GM20000 (cell line): ENCODE results near the gene CRISPLD2.

Source experiments
- DNase-seq: peaks from one replicate; pipeline ENCODE4 v3.0.0; 2012; ENCODE audit warnings: low spot score
- TF ChIP-seq, protein P1 (sequence below): IDR thresholded peaks from 2 replicates; pipeline ENCODE4 v1.5.1; 2012; ENCODE audit warnings: mild to moderate bottlenecking, control low read depth; ENCODE audit errors: extremely low read depth, missing control alignments

The CRISPLD2 gene

DNA sequence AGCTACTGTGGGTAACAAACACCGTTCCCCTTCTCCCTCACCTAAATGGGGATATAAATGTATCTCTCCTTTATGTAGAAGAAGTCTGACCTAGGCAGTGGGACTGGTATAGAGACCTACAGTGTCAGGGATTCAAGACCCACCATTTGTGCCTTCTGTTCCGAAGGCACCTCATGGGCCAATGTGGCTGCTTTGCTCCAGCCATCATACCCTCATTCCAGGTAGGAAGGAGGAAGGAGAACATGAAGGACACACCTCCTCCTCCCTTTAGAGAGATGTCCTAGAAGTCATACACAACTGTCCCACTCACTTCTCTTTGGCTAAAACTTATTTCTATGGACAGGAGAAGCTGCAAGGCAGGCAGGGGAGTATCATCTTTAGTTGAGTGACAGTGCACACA is 8.3 kb upstream of the CRISPLD2 start:
- DNase-seq = no peak
- TF ChIP-seq, protein P1, sequence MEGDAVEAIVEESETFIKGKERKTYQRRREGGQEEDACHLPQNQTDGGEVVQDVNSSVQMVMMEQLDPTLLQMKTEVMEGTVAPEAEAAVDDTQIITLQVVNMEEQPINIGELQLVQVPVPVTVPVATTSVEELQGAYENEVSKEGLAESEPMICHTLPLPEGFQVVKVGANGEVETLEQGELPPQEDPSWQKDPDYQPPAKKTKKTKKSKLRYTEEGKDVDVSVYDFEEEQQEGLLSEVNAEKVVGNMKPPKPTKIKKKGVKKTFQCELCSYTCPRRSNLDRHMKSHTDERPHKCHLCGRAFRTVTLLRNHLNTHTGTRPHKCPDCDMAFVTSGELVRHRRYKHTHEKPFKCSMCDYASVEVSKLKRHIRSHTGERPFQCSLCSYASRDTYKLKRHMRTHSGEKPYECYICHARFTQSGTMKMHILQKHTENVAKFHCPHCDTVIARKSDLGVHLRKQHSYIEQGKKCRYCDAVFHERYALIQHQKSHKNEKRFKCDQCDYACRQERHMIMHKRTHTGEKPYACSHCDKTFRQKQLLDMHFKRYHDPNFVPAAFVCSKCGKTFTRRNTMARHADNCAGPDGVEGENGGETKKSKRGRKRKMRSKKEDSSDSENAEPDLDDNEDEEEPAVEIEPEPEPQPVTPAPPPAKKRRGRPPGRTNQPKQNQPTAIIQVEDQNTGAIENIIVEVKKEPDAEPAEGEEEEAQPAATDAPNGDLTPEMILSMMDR = no peak

DNA sequence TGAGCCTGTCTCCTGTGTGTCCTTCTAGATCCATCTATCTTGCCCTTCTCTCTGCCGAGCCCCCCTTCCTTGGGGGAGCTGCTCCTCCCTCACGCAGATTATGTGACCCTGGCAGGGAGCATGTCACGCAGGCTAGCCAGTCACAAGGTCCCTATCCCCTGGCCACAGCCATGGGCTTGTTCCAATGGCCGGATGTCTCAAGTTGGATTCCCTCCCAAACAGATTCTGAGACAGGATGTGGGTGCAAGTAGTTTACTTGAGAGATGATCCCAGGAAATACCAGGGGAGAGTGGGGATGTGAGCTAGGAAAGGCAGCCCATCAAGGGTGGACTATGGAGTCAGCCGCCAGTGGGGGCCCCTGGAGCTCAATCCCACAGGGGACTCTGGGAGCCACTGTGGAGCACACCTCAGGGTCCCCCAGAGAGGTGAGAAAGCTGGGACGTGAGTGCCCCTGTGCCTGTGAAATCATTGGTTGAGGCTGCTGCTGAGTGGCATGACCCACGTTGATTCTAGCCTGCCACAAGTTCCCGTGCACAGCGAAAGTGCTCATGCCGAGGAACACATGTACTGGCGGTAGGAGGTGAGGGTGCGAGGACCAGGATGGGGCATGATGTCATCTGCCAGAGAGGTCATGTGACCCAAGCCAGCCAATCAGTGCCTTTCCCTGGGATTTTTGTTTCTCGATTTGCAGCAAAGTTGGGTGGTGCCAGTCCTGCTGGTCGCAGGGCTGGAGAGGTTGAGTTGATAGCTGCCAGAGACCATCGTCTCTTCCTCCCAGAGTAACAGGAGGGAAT is 6.4 kb upstream of the CRISPLD2 start:
- TF ChIP-seq, protein P1 = no peak
- no peak for DNase-seq

DNA sequence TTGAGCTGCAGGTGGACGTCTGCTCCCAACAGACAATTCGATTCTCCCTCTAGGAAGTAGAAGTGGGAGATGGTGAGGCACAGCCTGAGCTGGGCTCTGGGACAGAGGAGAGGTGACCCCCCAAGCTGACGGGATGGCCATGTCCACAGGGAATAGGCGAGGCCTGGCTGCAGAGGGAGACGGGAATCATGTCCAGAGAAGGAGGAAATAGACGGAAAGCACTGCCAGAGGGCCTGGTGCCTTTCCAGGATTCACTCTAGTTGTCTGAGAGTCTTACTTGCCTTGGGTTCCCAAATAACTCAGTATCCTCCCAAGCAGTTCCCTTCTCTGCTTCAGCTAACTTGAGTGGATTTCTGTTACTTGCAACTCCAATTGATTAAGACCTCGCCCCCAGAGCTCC is 4.3 kb upstream of the CRISPLD2 start:
- DNase-seq = no peak
- TF ChIP-seq, protein P1 = no peak

DNA sequence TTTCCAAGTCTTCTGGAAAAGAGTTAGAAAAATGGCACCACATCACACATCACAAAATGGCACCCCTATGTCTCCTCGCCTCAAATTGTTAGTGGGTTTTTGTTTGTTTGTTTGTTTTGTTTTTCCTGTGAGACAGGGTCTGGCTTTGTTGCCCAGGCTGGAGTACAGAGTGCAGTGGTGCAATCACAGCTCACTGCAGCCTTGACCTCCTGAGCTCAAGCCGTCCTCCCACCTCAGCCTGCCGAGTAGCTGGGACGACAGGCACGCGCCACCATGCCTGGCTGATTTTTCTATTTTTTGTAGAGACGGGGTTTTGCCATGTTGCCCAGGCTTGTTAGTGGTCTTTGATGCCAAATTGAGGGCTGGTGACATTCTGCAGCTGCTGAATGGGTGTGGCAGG is 3.8 kb upstream of the CRISPLD2 start:
- TF ChIP-seq, protein P1 = no peak
- DNase-seq = no peak

DNA sequence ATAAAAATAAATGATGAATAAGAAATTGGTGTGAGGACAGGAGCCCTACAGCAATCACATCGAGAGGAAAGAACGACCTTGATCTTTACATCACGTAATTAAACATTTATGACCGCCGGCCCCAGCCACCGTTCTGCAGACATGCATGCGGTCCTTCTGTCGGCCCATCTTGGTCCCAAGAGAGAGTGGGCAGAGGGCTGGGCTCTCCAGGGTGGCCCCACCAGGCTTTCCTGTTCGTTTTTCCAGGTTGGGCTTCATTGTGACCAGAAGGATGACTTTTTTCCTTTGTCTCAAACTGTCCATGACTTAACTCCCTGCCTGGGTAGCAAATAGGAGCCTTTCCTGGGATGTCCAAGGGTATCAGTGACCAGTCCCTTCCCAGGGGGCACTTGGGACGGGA is 3.3 kb upstream of the CRISPLD2 start:
- TF ChIP-seq, protein P1 = no peak
- no peak for DNase-seq

DNA sequence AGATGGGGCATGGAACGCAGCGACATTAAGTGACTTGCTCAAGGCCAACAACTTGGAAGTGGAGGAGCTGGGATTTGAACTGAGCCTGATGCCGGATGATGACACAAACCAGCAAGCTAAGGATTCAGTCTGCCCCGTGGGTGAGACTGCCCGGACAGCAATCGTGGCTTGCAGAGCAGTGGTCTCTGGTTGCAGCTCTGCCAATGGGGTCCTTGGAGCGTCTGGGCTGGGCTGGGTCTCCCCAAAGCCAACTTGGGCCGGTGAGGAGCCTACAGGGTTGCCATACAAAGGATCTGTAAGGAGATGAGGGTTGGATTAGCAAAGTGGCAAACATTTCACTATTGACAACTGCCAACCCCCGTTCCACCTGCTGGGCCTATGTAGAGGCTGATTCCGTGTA is 2.6 kb upstream of the CRISPLD2 start:
- TF ChIP-seq, protein P1 = no peak
- DNase-seq = no peak

DNA sequence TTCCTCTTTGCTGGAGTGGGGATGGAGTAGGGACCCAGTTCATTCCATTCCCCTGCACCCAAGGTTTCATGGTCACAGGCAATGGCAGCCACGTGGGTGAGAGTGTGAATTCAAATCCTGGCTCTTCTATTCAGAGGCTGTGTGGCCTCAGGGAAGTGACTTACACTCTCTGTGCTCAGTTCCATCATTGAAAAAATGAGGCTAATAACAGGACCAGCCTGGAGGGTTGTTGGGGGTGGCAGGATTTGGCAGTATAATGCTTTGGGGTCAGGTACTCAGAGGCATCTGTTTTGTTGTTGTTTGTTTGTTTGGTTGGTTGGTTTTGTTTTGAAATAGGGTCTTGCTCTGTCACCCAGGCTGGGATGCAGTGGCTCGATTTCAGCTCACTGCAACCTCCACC is 2.2 kb upstream of the CRISPLD2 start:
- no peak for DNase-seq
- TF ChIP-seq, protein P1 = no peak
